HuH-7.5 (cell line): ENCODE measurements around the gene TXNDC2.

Source experiments
- DNase-seq: peaks from one replicate; pipeline ENCODE4 v3.0.0; 2011; ENCODE audit warnings: low spot score

The TXNDC2 gene

DNA sequence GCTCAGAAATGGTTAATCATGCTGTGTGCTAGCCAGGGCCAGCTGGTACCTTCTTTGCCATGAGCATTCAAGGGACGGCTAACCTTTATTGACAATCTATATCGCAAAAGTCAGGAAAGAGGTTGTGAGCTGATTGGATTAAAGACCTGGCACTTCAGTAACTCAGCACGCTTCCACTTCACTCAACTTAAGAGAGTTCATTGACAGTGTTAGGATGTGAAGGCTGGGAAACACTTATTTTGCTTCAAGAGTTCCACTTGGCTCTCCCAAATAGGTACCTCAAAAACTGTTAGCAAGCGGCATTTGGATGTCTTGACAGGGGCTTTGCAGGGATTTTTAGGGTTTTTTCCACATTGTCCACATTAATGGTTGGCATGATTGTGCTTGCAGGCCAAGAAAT lies 25.1 kb upstream of the TXNDC2 start:
- DNase-seq = no peak

DNA sequence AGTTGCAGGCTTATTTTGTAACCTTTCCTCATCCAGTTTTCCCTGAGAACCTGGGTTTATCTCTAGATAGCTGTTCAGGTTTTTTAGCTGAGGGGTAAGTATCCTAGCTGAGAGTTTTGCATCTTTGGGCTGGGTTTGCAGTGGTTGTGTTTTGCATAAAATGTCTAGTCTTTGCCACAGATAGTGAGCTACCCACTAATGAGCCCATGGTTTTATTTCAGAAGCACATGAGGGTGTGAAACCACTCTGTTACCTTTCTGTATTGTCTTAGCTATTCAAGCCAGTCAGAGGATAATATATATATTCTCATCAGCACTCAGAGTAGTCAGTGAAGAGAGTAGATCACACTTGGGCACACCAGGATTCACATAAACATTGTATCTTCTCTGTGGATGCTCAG lies 24.6 kb upstream of the TXNDC2 start:
- no peak for DNase-seq

DNA sequence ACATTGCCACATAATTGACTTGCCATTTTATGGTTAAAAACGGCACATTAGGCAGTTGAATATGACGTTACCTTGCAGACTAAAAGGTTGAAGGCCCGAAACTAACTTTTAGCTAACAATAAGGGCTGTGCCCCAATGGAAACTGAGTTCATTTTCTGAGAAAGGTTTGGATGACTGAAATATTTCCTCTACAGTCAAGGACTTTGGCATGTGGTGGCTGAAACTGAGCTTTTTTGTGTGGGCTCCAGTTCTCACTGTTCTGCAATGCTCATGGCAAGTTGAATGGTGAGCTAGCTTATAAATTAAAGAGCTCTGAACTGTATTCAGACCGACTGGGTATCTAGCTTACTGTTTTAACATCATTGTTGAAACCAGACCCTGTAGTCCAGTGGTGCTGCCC lies 23.8 kb upstream of the TXNDC2 start:
- DNase-seq = no peak

DNA sequence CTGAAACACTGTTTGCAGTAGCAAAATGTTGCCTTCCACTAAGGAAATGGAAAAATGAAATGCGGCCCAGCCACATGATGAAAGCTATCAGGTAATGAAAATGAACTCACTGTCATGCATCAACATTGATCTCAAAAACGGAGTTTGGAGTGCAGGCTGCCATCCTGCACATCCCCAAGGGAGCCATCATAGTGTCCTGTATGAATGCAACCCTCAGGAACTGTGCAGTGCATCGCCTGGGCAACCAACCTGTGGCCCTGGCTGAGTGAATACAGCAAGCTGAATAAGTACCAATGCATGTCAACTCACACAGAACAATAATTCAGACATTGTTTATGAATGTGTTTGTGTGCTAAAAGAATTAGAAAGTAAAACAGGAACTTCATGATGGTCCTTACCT lies 23.1 kb upstream of the TXNDC2 start:
- no peak for DNase-seq

DNA sequence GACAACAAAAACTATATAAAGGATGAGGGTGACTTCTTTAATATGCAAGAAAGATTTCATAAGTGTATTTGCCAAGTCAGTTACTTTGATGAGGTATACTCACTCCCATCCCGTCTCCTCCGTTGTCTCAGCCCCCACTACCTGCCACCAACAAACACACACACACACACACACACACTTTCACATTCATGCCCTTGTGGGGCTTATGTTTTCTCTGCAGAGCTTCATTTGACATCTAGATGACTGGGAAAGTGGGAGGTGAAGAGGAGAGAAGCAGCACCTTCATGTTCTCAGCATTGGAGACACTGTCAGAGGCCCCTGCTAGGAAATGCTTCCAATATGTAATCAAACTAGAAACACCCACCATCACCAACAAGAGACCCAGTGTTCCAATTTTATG lies 22.5 kb upstream of the TXNDC2 start:
- no peak for DNase-seq

DNA sequence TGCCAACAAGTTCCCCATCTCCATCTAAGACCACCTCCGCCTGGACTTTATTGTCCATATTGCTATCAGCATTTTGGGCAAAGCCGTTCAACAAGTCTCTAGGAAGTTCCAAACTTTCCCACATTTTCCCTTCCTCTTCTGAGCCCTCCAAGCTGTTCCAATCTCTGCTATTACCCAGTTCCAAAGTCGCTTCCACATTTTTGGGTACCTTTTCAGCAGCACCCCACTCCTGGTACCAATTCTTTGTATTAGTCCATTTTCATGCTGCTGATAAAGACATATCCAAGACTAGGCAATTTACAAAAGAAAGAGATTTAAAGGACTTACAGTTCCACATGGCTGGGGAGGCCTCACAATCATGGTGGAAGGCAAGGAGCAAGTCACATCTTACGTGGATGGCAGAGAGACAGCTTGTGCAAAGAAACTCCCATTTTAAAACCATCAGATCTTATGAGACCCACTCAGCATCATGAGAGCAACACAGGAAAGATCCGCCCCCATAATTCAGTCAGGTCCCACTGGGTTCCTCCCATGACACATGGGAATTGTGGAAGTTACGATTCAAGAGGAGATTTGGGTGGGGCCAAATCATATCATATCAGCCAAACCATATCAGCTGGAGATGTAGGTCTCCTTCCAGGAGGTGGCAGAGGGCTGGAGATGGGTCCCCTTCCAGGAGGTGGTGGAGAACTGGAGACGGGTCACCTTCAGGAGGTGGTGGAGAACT lies 19.8 kb upstream of the TXNDC2 start:
- no peak for DNase-seq

DNA sequence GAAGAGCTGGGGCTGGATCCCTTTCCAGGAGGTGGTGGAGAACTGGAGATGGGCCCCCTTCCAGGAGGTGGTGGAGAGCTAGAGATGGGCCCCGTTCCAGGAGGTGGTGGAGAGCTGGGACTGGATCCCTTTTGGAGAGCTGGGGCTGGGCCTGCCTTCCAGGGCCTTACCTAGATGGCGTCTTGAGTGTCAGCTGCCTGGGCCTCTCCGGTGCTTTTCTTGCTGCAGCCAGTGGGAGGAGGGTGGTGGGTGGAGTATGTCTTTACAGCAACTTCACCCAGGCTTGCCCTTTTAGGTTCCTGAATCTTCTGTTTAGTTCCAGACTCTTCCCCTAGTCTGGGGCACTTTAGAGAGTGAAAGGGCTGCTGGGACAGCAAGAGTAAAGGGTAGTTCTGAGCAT lies 19.1 kb upstream of the TXNDC2 start:
- DNase-seq = no peak

DNA sequence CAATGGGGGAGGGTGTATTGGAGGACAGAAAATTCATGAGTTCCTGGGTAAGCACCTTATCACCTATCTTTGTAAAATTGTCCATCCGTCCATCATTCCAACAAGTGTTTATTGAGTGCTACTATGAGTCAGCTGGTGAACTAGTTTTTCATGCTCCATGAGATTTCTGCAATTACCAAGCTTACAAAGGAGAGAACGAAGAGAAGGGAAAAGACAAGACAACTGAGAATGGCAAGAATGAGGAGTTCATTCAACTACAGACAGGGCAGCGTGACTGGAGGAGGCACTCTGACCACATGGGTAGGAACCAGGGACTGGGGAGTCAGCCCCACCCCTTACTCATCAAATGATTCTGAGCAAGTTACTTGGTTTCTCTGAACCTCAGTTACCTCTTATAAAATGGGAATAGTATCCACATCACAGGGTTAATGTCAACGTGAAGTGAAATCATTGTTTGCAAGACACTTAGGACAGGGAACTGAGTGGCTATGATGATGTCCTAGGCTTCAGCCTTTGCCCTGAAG lies 18.6 kb upstream of the TXNDC2 start:
- DNase-seq = no peak

DNA sequence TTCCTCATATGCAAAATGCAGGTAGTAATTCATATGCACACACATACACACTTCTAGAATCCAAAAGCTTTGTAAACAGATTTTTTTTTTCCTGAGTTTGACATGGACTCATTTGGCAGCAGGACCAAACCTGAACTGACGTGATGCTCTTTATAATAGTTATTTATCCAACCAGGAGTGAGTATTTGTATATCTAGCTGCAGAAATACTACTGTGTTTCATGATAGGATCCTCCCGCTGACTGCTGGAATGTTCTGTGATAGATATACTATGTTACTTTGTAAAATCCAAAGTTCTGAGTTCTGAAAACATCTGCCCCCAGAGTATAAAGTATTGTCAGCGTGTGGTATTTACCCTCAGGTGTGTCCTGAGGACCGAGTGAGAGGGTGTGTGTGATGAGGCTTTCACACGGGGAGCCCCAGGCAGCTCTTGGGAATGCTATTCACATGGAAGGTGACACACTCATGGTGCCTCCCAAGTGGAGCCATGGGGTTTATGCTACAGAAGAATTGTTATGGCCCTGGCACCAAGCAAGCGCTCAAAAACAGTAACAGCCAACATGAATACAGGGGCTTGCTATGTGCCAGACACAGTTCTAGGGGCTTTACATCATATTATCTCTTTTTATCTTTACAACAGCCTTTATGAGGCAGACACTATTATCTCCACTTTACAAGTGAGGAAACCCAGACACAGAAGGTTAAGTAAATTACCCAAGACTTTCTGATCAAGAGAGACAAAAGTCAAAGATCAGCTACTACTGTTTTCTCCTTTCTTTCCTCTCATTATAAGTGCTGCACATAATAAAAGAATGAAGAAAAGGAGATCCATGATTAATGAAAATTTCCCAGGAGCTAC lies 16.7 kb upstream of the TXNDC2 start:
- DNase-seq = no peak

DNA sequence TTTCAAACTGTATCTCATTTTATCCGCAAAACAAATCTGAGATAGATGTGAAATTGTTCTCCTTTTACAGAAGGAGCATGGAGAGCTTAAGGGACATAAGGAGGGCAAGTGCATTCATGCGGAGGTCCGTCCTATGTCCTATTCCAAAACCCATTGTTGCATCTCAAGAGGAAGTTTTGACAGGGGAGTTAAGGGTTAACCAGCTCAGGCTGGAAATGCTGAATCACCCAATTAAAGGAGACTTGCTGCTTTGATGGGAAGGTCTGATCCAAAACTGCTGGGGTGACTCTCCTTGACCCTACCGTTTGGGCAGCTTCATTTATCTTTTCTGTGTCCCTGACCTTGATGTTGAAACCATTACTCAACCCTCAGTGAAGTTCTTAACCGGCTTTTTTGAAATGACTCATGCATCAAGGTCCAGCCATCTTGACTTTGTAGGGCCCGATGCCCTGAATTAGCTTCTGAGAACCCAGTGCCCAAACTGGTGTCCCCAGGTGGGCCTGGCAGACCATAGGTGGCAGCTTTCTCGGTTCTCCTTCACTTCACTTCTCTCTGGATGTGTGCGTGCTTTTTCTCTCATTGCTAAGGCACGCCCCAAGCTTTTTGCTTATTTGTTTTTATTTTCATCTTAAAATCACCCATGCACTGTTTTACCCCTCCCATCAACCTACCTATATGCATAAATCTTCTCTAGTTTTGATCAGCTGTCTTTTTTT lies 15.9 kb upstream of the TXNDC2 start:
- peak; percentile 59 for DNase-seq

DNA sequence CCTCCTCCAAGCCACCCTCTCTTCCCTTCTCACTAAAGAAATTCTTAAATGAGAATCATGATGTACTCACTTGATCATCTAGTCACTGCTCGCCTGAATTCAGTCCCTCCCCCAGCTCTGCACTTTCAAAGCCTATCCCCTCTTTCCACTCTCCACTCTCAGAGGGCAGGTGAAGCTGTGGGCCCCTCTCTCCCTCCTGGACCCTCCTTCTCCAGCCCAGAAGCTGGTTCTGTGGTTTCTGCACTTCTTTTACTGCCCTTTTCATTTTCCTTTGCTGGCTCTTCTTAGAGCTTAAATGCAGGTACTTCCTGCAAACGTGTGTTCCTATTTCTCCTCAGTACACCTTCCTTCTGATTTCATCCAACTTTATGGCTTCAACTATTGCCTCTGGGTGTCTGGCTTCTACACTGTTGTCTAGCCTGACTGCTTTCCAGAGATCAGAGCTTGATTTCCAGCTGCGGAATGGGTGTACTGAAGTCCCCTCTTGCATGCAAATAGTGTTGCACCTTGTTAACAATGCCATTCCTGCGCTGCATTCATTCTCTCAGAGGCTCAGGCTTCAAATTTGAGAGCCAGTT lies 15.3 kb upstream of the TXNDC2 start:
- no peak for DNase-seq

DNA sequence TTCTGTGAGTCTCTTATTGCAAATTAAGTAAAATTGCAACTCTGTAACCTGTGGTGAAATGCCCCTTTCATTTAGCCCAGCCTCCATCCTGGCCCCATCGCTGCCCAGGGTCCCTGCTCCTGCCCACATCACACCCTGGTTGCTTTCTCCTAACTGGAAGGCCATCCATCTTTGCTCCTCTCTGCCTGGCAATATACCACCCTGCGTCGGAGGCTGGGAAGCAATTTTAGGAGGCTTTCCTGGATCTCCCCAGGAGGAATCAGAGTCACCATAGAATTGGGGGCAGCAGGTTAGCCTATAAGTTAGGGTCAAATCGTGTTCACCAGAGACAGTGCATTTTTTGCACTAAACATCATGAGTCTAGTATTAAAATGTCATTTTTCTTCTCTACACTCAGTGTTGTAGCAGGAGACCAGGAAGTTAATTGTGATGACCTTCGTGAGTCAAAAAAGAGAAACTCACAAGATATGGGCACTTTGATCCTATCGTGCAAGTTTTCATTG lies 14.5 kb upstream of the TXNDC2 start:
- no peak for DNase-seq

DNA sequence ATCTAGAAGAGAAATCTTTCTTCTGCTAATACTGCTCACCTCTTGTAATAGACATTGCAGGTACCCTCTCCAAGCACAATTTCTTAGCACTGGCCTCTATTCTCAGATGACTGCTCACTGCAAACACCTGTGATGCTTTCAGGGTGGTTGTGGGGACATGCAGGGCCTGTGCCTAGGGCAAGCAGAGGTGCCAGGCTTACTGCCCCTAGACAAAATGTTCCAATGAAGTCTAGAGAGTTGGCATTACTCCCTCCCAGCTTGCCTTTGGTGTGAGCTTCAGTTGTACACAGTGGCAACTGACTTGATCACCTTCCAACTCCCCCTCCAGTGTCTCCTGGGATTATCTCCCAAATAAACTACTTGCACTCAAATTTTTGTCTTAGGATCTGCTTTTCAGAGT lies 12.9 kb upstream of the TXNDC2 start:
- no peak for DNase-seq

DNA sequence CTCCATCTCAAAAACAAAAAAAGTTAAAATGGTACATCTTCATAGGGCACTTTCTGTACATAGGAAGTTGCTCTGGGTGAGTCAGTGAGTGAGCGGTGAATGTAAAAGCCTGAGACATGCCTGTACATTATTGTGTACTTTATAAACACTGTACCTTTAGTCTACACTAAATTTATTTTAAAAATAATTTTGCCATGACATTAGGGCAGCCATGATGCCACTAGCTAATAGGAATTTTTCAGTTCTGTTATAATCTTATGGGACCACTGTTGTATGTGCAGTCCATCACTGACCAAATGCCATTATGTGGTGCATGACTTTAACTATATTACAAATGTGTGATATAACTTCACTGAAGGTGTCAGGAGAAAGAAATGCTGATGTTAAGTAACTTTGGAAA lies 11.0 kb upstream of the TXNDC2 start:
- no peak for DNase-seq

DNA sequence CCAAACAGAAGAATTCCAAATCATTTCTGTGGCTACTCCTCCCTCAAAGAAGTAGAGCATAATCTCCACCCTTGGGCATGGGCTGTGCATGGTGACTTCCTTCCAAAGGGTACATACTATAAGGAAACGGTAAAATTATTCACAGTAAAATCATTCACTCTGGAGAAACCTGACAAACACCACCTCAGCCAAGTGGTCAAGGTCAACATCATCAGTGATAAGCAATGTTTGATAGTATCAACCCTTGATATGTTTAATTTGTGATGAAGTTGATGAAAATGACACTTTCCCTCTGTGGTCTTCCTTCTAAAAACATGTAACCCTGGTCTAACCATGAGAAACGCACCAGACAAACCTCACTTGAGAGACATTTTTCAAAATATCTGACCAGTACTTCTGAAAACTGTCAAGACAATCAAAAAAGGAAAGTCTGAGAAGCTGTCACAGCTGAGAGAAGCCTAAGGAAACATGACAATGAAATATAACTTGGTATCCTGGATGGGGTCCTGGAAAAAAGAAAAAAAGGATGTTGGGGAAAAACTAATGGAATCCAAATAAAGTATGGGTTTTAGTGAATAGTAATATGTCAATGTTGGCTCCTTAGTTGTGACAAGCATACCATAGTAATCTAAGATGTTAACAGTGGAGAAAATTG lies 9.4 kb upstream of the TXNDC2 start:
- DNase-seq = no peak

DNA sequence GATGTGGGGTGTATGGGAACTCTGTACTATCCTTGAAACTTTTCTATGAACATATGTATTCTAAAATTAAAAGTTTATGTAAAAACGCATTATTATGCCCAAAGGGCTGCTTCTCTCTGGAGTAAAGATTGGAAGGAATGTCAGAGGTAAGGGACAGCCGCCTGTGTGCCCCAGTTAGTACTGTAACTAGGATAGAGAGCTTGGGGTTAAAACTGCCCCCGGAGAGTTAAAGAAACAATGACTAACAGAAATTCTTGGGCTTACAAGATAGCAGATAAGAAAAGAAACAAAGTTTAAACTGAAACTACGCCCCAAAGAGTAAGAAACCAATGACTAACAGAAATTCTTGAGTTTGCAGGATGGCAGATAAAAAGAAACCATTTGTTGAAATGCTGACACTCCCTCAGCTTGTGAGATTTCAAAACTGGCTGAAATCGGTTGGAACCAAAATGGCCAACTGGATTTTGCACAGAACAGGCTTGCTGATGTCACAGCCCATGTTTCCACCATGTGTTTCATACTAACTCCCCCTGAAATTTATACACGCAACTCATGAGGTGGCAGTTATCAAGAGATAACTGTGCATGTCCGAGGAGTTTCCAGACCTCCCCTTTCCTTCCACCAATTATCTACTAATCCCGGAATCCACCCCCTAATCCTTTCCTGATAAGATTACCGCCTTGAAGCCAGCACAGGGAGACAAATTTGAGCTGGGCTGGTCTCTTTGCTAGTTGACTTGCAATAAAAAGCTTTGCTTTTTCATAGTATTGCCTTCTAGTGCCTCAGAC lies 8.7 kb upstream of the TXNDC2 start:
- no peak for DNase-seq

DNA sequence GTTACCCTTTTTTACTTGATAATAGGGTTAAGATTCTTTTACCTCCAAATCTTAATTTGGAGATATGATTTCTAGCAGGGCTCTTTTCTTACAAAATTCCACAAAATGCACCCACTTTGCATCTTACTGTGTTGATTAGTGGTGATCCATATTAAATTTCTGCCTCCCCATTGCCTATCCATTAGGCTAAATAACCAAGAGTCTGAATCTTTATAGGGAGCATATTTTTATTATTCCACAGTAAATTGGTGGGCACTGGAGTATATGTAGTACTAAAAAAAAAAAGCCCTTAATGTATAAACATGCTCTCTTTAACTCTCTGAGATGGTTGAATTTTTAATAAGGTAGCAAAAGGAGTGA lies 8.1 kb upstream of the TXNDC2 start:
- DNase-seq = no peak

DNA sequence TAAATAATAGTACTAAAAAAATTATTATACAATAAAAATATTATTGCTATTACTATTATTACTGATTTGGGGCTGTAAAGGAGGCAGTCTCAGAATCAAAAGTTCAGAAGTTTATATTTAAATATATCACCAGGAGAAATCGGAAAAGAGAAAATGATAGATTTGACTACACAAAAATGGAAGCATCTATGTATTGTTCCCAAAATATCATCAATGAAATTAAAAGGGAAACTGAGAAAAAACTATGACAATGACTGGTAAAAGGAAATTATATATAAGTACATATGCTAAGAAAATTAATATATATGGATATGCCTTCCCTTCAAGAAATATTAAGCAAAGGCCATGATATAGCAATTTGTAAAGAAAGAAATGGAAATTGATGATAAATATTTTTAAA lies 7.7 kb upstream of the TXNDC2 start:
- DNase-seq = no peak

DNA sequence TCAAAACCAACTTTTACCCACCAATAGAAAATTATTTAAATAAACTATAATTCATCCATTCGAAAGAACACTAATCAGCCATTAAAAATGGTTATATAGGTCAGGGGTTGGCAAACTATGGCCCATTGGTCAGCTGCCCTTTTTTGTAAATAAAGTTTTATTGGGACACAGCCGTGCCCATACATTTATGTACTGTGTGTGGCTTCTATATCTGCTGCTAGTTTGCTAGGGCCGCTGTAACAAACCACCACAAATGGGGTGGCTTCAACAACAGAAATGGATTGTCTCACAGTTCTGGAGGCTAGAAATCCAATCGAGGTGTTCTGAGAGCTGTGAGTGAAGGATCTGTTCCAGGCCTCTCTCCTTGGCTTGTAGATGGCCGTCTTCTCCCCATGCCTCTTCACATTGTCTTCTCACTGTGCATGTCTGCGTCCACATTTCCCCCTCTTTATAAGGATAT lies 7.0 kb upstream of the TXNDC2 start:
- DNase-seq = no peak

DNA sequence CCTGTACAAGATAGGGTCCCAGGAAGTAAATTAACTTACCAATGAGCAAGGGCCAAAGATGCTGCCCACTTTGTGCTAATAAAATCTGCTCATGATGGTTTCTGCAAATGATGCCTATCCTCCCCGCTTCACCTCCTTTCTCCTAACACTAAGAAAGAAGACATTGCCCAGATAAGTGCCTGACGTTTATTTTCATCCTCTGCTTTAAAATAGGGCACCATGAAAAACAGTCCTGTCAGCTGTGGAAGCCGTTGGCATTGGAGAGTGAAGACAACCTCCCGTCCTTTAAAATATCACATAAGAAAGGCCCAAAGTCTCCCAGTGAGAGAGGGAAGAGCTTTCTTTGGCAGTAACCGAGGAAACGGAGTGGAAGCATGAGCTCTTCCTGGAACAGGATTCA lies 1.7 kb upstream of the TXNDC2 start:
- DNase-seq = no peak
